ENCODE results near the gene COL17A1.

COL17A1 gene

GRCh38 chr10:103983367-103983911 lies 102.2 kb downstream of the COL17A1 start:
- DNase-seq = no peak

- peak; percentile 12 to 28 for DNase-seq
These were observed 103.0 kb downstream of the COL17A1 start for GRCh38 chr10:103982639-103983038.
